CD4-positive, alpha-beta memory T cell (primary cell): Measurements from ENCODE around the gene ZNF165. TPM values are rescaled to one million over a fixed set of nuclear protein-coding genes. Genes with fewer than 3 reads are reported as not detected.
"Not testable (repeated sequence)": the region's sequence is repeated elsewhere in the genome, so short reads cannot be mapped to it uniquely, and the experiment has no call there.

Experiments
- CTCF ChIA-PET: fragments of 350-600 bp; sonication (Branson Sonifier 250); formaldehyde crosslinking; loops from one replicate; lab custom pipeline; 2021; ENCODE audit warnings: inconsistent platforms; ENCODE audit not compliant: partially characterized antibody; lab: Charles Lee
- POLR2A ChIA-PET: fragments of 350-600 bp; sonication (Branson Sonifier 250); formaldehyde crosslinking; loops from one replicate; lab custom pipeline; 2021; ENCODE audit not compliant: partially characterized antibody; lab: Charles Lee
- DNase-seq, 5 donors: peaks; one replicate each; pipeline versions ENCODE4 v3.0.0 to v3.0.0-alpha.2; 2020 to 2022; ENCODE audit warnings: mixed read lengths in 1 of 5
- H3K27ac ChIP-seq: one replicate; pipeline ENCODE4 v1.7.0; 2013; ENCODE audit warnings: low read depth, low read length
- H3K27me3 ChIP-seq: 2 replicates; pipeline ENCODE4 v1.7.0; 2013; ENCODE audit warnings: mild to moderate bottlenecking, low read length, moderate library complexity; ENCODE audit not compliant: insufficient read depth
- H3K36me3 ChIP-seq: 2 replicates; pipeline ENCODE4 v1.7.0; 2013; ENCODE audit warnings: mild to moderate bottlenecking, low read length, moderate library complexity; ENCODE audit not compliant: insufficient read depth
- H3K4me1 ChIP-seq: 2 replicates; pipeline ENCODE4 v1.7.0; 2013; ENCODE audit warnings: mild to moderate bottlenecking, low read length, moderate library complexity; ENCODE audit not compliant: insufficient read depth
- H3K4me3 ChIP-seq, 2 donors: one replicate each; pipeline ENCODE4 v1.7.0; 2013; ENCODE audit warnings: low read length in 2 of 2, mild to moderate bottlenecking in 1 of 2
- H3K9me3 ChIP-seq, 2 donors: one replicate each; pipeline ENCODE4 v1.7.0; 2013; ENCODE audit warnings: low read length in 2 of 2, control low read depth in 1 of 2; ENCODE audit not compliant: control insufficient read depth in 1 of 2
- H3K27ac Mint-ChIP-seq, 7 donors: one replicate each; pipeline ENCODE4 v1.8.0; 2020 to 2021; ENCODE audit warnings: mixed read lengths in 7 of 7, mild to moderate bottlenecking in 6 of 7, inconsistent platforms in 3 of 7, moderate library complexity in 3 of 7
- H3K27me3 Mint-ChIP-seq, 2 donors: one replicate each; pipeline ENCODE4 v1.8.0; 2020 to 2021; ENCODE audit warnings: mixed read lengths in 2 of 2
- H3K36me3 Mint-ChIP-seq, 2 donors: one replicate each; pipeline ENCODE4 v1.8.0; 2020 to 2021; ENCODE audit warnings: mixed read lengths in 2 of 2, inconsistent platforms in 1 of 2, mild to moderate bottlenecking in 1 of 2
- H3K4me1 Mint-ChIP-seq, 4 donors: one replicate each; pipeline ENCODE4 v1.8.0; 2020 to 2021; ENCODE audit warnings: mixed read lengths in 4 of 4, mild to moderate bottlenecking in 1 of 4
- H3K4me3 Mint-ChIP-seq, 8 donors: one replicate each; pipeline ENCODE4 v1.8.0; 2020 to 2021; ENCODE audit warnings: mixed read lengths in 8 of 8, mild to moderate bottlenecking in 7 of 8, moderate library complexity in 6 of 8, inconsistent platforms in 3 of 8
- H3K9me3 Mint-ChIP-seq, 8 donors: one replicate each; pipeline ENCODE4 v1.8.0; 2020 to 2021; ENCODE audit warnings: mixed read lengths in 8 of 8, mild to moderate bottlenecking in 5 of 8, inconsistent platforms in 3 of 8, moderate library complexity in 1 of 8
- intact Hi-C: fragments of 100-400 bp; cut with micrococcal nuclease; formaldehyde crosslinking; loops from one replicate; pipeline ENCODE4 v1.15.1; 2023
- polyA plus RNA-seq, 2 donors: library from polyadenylated mRNA; unstranded; fragments of 300-500 nt; fragmentation: Illumina TruSeq; gene quantifications; one replicate each; pipeline ENCODE4 v1.2.3, GENCODE V29; 2021
- total RNA-seq, 2 experiments: library from RNA; stranded (reverse); gene quantifications; one replicate each; pipeline ENCODE4 v1.2.3, GENCODE V29; 2021

ZNF165 gene
- total and polyA plus RNA-seq, 4 experiments from 2014 or later = 0.75 to 1.4 (median 0.87) TPM

- Histone ChIP-seq H3K4me1 (no peaks in the 10 kb centered on the region), H3K9me3 (no peaks in the 10 kb centered on the region), H3K36me3 (peaks cover 28% of the 10 kb centered on the region), H3K4me3 (no peak overlapping the region), H3K27ac (no peak overlapping the region), H3K27me3 (no peaks in the 10 kb centered on the region)
- H3K9me3 Mint-ChIP-seq = peaks cover 0 to 2% (median 0%) of the 10 kb centered on the region in 8 donors
- intact Hi-C loops = no loop called here
- no peak overlapping the region for H3K4me3 Mint-ChIP-seq
- ChIA-PET CTCF (interaction anchor here (0.6 to 2.6 kb wide), 3 partner anchors 11 to 1470 kb away, joined by 3 to 8 read pairs (median 3); no protein-coding TSS in a partner anchor), POLR2A (interaction anchor here (1.3 kb wide), 1 partner anchor 22 kb away, joined by 3 read pairs; no protein-coding TSS in a partner anchor)
- no peaks in the 10 kb centered on the region for H3K4me1 Mint-ChIP-seq
- no peak for DNase-seq
- peaks cover 30 to 37% of the 10 kb centered on the region in 2 donors for H3K36me3 Mint-ChIP-seq
- H3K27me3 Mint-ChIP-seq = no peaks in the 10 kb centered on the region
- no peak overlapping the region for H3K27ac Mint-ChIP-seq
These were observed 35.4 kb downstream of the ZNF165 start for GRCh38 chr6:28115799-28116198.

- no peaks in the 10 kb centered on the region for H3K9me3 ChIP-seq
- no peaks in the 10 kb centered on the region for H3K4me1 Mint-ChIP-seq
- DNase-seq = no peak
- H3K36me3 ChIP-seq = peaks cover 28% of the 10 kb centered on the region
- H3K36me3 Mint-ChIP-seq = peaks cover 36 to 44% of the 10 kb centered on the region in 2 donors
- no peak overlapping the region for H3K27ac ChIP-seq
- POLR2A ChIA-PET = interaction anchor here (1.0 to 1.4 kb wide), 4 partner anchors 12 to 135 kb away, joined by 3 to 5 read pairs (median 3); partner anchors contain the start of gene ZKSCAN8
- H3K27me3 ChIP-seq = no peaks in the 10 kb centered on the region
- H3K4me3 Mint-ChIP-seq = no peak overlapping the region
- peaks cover 0 to 2% (median 0%) of the 10 kb centered on the region in 8 donors for H3K9me3 Mint-ChIP-seq
- H3K4me1 ChIP-seq = no peaks in the 10 kb centered on the region
- no peak overlapping the region for H3K4me3 ChIP-seq
- CTCF ChIA-PET = interaction anchor here (1.0 to 2.6 kb wide), 2 partner anchors 13 to 23 kb away, joined by 3 to 8 read pairs; no protein-coding TSS in a partner anchor
- intact Hi-C loops = no loop called here
- no peaks in the 10 kb centered on the region for H3K27me3 Mint-ChIP-seq
- H3K27ac Mint-ChIP-seq = no peak overlapping the region
These were observed 37.1 kb downstream of the ZNF165 start for GRCh38 chr6:28117386-28118050.

- H3K27ac Mint-ChIP-seq = peak overlapping the region in 1 of 7 donors; percentile 36
- peaks cover 28% of the 10 kb centered on the region for H3K36me3 ChIP-seq
These were observed 37.8 kb downstream of the ZNF165 start for GRCh38 chr6:28118217-28118616.

GRCh38 chr6:28121876-28122275 is 41.5 kb downstream of the ZNF165 start:
- Mint-ChIP-seq H3K4me1 (peaks cover 28 to 35% (median 31%) of the 10 kb centered on the region in 4 donors), H3K9me3 (no peaks in the 10 kb centered on the region), H3K27ac (peak overlapping the region in 2 of 7 donors; percentile 38 to 83), H3K4me3 (peak overlapping the region in 1 of 8 donors; percentile 21), H3K27me3 (no peaks in the 10 kb centered on the region), H3K36me3 (peaks cover 31 to 42% of the 10 kb centered on the region in 2 donors)
- peaks cover 18% of the 10 kb centered on the region for H3K36me3 ChIP-seq
- no peak overlapping the region for H3K27ac ChIP-seq
- no peaks in the 10 kb centered on the region for H3K27me3 ChIP-seq
- CTCF ChIA-PET = interaction anchor here (2.3 kb wide), 1 partner anchor 234 kb away, joined by 8 read pairs; no protein-coding TSS in a partner anchor
- no peak for DNase-seq
- no peaks in the 10 kb centered on the region for H3K9me3 ChIP-seq
- peaks cover 24% of the 10 kb centered on the region for H3K4me1 ChIP-seq
- POLR2A ChIA-PET = interaction anchor here (7.5 kb wide), 1 partner anchor 18 kb away, joined by 132 read pairs; the partner anchor contains the start of gene ZKSCAN8
- no peak overlapping the region for H3K4me3 ChIP-seq
- intact Hi-C loops = loop anchor here (10.0 kb wide), 1 partner anchor 217 kb away; no protein-coding TSS in a partner anchor

More at GRCh38 chr6:28118217-28118616, 37.8 kb downstream of the ZNF165 start:
- H3K27me3 ChIP-seq = no peaks in the 10 kb centered on the region
- no peak overlapping the region for H3K27ac ChIP-seq
- Mint-ChIP-seq H3K4me1 (peaks cover 0 to 5% (median 2%) of the 10 kb centered on the region in 4 donors), H3K36me3 (peaks cover 39 to 48% of the 10 kb centered on the region in 2 donors), H3K4me3 (no peak overlapping the region), H3K9me3 (peaks cover 0 to 2% (median 0%) of the 10 kb centered on the region in 8 donors), H3K27me3 (no peaks in the 10 kb centered on the region)
- H3K9me3 ChIP-seq = no peaks in the 10 kb centered on the region
- CTCF ChIA-PET = no interaction called here
- H3K4me1 ChIP-seq = peaks cover under 1% of the 10 kb centered on the region
- intact Hi-C loops = no loop called here
- POLR2A ChIA-PET = interaction anchor here (0.8 to 1.4 kb wide), 4 partner anchors 13 to 134 kb away, joined by 3 read pairs; partner anchors contain the start of gene ZKSCAN8
- DNase-seq = no peak
- no peak overlapping the region for H3K4me3 ChIP-seq

GRCh38 chr6:28122283-28122682 is 41.9 kb downstream of the ZNF165 start:
- DNase-seq, H3K4me3 ChIP-seq, H3K27me3 Mint-ChIP-seq, H3K27me3 ChIP-seq, H3K27ac ChIP-seq, H3K9me3 Mint-ChIP-seq, H3K9me3 ChIP-seq: not testable (repeated sequence)
- peak overlapping the region in 2 of 7 donors; percentile 38 to 83 for H3K27ac Mint-ChIP-seq
- intact Hi-C loops = loop anchor here (10.0 kb wide), 1 partner anchor 217 kb away; no protein-coding TSS in a partner anchor
- H3K4me3 Mint-ChIP-seq = peak overlapping the region in 1 of 8 donors; percentile 21
- ChIA-PET POLR2A (interaction anchor here (7.5 kb wide), 1 partner anchor 18 kb away, joined by 132 read pairs; the partner anchor contains the start of gene ZKSCAN8), CTCF (interaction anchor here (1.3 to 2.3 kb wide), 3 partner anchors 17 to 235 kb away, joined by 3 to 8 read pairs (median 4); no protein-coding TSS in a partner anchor)
- Histone ChIP-seq H3K4me1 (peaks cover 24% of the 10 kb centered on the region), H3K36me3 (peaks cover 17% of the 10 kb centered on the region)
- H3K4me1 Mint-ChIP-seq = peaks cover 29 to 39% (median 33%) of the 10 kb centered on the region in 4 donors
- peaks cover 31 to 45% of the 10 kb centered on the region in 2 donors for H3K36me3 Mint-ChIP-seq

GRCh38 chr6:28124350-28124970 is 44.1 kb downstream of the ZNF165 start, which contains the start of gene ZSCAN16:
Gene ZSCAN16, plus strand, starts transcription at chr6:28124609. Its CDS starts 835 bp downstream, at chr6:28125444.
- H3K27me3 Mint-ChIP-seq = no peaks in the 10 kb centered on the region
- Histone ChIP-seq H3K36me3 (peaks cover 17% of the 10 kb centered on the region), H3K4me3 (peak within 1 kb of the TSS; percentile 70 to 74), H3K4me1 (peaks cover 24% of the 10 kb centered on the region), H3K27me3 (no peaks in the 10 kb centered on the region), H3K27ac (peak within 1 kb of the TSS; percentile 84), H3K9me3 (no peaks in the 10 kb centered on the region)
- intact Hi-C loops = loop anchor here (1.0 to 10.0 kb wide), 5 partner anchors 13 to 275 kb away; partner anchors contain the start of genes ZKSCAN8 and ZSCAN12
- ChIA-PET CTCF (interaction anchor here (0.6 to 1.7 kb wide), 4 partner anchors 13 to 142 kb away, joined by 3 to 5 read pairs (median 4); partner anchors contain the start of genes ZKSCAN8 and ZSCAN26), POLR2A (interaction anchor here (0.7 to 7.5 kb wide), 9 partner anchors 9 to 286 kb away, joined by 3 to 132 read pairs (median 4); partner anchors contain the start of genes ZKSCAN4, ZKSCAN8 and ZSCAN26)
- H3K9me3 Mint-ChIP-seq = no peaks in the 10 kb centered on the region
- peaks cover 29 to 54% of the 10 kb centered on the region in 2 donors for H3K36me3 Mint-ChIP-seq
- peak within 1 kb of the TSS; percentile 93 to 98 (median 95) for H3K4me3 Mint-ChIP-seq
- peaks cover 36 to 54% (median 49%) of the 10 kb centered on the region in 4 donors for H3K4me1 Mint-ChIP-seq
- peak; percentile 63 to 79 (median 68) for DNase-seq
- peak within 1 kb of the TSS; percentile 96 to 99 (median 98) for H3K27ac Mint-ChIP-seq
